ENCODE data around the gene MAP3K4.

DNA sequence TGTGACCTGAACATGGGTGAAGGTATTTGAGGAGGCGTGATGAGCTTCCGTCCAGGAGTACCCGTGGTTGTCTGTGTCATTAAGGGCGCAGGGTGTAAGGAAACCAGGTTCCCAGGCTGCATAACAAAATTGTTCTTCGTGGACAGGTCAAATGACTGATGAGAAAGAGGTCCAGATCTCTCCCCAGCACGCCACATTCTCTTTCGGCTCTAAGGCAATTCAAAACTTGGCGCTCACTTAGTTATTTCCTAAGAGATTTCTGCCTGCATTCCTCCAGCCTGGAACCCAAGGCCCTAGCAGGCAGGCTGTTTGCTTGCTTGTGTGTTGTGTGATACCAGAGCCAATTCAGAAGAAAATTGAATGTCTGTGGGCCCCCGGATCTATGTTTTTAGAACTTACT lies 142.4 kb downstream of the MAP3K4 start:
- TF ChIP-seq, protein P1, sequence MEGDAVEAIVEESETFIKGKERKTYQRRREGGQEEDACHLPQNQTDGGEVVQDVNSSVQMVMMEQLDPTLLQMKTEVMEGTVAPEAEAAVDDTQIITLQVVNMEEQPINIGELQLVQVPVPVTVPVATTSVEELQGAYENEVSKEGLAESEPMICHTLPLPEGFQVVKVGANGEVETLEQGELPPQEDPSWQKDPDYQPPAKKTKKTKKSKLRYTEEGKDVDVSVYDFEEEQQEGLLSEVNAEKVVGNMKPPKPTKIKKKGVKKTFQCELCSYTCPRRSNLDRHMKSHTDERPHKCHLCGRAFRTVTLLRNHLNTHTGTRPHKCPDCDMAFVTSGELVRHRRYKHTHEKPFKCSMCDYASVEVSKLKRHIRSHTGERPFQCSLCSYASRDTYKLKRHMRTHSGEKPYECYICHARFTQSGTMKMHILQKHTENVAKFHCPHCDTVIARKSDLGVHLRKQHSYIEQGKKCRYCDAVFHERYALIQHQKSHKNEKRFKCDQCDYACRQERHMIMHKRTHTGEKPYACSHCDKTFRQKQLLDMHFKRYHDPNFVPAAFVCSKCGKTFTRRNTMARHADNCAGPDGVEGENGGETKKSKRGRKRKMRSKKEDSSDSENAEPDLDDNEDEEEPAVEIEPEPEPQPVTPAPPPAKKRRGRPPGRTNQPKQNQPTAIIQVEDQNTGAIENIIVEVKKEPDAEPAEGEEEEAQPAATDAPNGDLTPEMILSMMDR (IDR thresholded peaks at IDR 0.05), result no peak
- no peak for TF ChIP-seq POLR2AphosphoS5 (IDR thresholded peaks at IDR 0.05; ENCODE audit: insufficient read depth in 1 of 2, low read depth in 1 of 2)

All from vagina (tissue), 2 donors.